Measurements from ENCODE around the gene CABP4.

Gene CABP4

DNA sequence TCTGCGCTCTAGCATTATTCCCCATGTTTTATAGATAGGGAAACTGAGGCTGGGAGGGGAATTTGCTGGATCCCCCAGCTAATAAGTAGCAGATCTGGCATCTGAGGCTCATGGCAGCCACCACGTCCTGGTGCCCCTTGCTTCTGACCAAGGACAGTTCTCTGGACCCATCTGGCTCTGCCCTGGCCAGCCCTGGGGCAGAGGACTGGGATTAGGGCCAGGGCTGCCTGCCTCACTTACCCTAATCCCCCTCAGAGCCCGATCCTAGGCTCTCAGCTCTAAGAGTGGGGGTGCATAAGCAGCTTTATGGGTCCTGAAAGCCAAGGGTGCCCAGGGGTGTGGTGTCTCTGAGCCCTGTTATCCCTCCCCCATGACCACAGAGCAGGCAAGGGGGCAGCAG lies at the start of gene CABP4:
Gene CABP4, plus strand, starts transcription at position 301 of the 400 bp plus-strand sequence. Its CDS starts 70 bp downstream, at position 371.
- no peak for DNase-seq

DNA sequence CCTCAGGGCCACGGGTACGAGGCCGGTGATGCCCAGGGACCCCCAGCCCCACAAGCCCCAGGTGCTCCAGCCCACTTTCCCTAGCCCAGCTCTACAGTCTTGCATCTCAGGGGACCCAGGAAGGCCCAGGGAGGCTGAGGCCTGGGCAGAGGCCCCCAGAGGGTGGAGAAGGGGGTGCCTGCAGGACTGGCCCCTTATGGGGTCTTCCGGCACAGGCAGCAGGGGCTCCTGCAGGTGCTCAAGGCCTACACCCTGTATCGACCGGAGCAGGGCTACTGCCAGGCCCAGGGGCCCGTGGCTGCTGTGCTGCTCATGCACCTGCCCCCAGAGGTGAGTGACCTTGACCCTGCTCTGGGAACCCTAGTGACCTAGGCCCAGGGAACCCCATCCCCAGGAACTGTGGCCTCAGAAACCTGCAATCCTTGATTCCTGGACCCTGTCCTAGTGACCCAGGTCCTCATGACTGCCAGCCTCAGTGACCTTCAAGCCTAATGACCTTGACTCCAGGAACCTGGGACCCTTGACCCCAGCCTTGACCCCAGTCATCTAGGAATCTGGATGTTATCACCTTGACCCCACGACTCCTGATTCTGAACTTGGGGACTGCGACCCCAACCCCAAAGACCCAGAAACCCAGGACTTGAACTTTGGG lies 49.3 kb upstream of the CABP4 start:
- no peak for DNase-seq

DNA sequence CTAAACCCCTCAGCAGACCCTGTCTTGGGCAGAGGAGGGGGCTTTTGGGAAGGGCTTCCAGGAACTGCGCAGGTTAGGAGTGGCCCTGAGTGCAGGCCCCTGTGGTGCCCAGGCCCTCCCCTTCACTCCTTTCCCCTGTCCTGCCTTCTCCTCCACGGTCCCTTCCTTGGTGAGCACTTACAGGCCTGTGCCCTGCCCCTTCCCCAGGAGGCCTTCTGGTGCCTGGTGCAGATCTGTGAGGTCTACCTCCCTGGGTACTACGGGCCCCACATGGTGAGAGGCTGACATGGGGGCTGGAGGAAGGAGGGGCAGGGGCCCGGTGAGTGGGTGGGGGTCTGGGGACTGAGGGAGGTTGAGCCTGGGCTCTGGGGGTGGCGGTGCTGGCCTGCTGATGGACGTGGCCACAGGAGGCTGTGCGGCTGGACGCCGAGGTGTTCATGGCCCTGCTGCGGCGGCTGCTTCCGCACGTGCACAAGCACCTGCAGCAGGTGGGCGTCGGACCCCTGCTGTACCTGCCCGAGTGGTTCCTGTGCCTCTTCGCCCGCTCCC lies 48.7 kb upstream of the CABP4 start:
- DNase-seq = no peak

DNA sequence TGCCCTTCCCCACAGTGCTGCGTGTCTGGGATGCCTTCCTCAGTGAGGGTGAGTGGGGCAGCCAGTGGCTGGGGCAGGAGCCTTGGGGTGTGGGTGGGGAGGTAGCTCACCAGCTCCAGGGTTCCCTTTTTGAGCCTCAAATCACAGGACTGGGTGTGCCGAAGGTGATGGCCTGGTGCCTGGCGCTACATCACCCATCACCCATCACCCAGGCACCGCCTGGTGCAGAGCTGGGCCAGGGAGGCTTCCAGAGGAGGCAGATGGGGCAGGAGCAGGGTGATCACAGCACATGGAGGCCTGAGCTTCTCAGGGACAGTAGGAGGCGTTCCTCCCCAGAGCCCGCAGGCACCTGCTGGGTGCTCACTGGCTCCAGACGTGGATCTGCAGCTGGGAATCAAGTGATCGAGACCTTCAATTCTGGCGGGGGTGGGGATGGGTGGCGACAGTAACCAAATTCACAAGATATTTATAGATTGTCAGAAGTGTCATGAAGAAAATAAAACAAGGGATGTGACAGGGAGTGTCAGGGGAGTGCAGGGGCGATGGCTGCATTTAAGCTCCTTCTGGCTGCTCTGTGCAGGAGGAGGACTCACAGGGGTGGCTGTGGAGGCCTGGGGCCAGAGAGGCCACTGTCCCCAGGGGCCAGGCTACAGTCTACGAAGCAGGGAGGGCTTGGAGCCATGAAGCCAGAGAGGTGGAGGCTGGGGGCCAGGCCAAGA lies 48.0 kb upstream of the CABP4 start:
- no peak for DNase-seq

DNA sequence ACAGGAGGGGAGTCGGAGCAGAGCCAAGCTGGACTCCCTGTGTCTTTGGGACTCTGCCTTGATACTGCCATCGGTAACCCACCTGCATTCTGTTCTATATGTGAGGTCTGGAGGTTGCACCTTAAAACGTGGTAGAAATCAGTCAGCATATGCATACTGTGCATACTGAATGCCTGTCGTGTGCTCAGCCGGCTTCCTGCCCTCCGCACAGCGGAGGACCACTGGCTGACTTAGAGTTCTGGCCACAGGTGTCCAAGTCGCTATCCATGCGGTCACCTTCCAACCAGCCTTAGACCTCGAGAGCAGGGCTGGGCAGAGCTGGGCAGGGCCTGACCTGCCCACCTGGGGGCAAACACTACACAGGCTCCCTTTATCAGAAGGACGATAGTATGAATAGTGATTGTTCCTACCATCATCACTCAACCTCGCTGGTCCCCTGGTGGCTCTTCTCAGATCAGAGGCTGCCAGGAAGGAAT lies 47.4 kb upstream of the CABP4 start:
- DNase-seq = no peak

DNA sequence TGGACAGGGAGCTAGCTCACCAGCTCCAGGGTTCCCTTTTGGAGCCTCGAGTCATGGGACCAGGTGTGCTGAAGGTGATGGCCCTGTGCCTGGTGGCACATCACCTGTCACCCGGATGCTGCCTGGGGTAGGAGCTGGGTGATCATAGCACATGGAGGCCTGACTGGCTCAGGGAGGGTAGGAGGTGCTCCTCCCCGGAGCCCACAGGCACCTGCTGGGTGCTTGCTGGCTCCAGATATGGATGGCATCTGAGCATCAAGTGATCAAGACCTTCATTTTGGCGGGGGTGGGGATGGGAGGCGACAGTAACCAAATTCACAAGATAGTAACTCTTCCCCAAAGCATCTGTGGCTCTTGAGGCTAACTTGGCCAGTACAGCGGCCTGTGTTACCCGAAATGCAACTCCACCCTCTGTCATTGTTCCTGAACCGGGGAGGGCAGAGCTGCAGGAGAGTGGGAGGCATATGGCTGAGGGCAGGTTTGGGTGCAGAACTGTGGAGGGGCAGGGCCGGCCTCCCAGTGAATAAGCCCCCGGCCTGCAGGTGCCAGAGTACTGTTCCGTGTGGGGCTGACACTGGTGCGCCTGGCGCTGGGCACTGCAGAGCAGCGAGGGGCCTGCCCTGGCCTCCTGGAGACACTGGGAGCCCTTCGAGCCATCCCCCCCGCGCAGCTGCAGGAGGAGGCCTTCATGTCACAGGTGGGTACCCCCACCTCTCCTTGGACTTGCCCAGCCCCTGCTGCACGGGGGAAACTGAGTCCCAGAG lies 46.5 kb upstream of the CABP4 start:
- DNase-seq = no peak

DNA sequence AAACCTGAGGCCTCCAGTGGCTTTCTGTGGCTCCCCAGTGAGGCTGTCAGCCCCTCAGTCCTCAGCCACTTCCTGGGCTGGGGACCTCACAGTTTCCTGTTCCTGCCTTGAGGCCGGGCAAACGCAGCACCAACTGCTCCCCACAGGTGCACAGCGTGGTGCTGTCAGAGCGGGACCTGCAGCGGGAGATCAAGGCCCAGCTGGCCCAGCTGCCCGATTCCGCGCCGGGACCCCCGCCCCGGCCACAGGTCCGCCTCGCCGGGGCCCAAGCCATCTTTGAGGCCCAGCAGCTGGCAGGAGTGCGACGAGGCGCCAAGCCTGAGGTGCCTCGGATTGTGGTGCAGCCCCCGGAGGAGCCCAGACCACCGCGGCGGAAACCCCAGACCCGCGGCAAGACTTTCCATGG lies 45.9 kb upstream of the CABP4 start:
- no peak for DNase-seq

DNA sequence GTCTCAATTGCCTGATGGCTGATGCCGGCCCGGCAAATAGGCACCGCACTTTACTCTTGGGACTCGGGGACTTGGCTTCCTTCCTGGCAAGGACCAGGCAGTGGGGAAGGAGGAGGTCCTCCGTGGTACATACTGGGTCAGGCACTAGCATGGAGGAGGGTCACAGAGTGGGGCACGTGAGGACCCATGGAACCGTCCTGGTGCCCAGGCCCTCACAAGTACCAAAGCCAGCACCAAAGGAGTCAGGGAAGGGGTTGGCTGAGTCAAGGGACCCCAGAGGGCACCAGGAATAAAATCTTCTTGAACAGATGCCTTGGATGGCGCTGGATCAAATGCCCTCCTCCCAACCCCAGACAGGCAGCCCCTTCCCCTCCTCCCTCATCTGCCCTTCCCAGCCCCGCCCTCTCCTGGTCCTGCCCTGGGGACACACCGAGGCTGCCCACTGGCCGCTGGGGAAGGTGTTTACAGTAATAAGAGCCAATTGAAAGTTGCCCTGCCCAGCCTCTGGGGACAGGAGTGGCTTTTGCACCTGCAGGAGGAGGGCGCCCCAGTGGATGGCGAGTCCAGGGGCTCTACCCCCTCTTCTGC lies 45.3 kb upstream of the CABP4 start:
- no peak for DNase-seq

DNA sequence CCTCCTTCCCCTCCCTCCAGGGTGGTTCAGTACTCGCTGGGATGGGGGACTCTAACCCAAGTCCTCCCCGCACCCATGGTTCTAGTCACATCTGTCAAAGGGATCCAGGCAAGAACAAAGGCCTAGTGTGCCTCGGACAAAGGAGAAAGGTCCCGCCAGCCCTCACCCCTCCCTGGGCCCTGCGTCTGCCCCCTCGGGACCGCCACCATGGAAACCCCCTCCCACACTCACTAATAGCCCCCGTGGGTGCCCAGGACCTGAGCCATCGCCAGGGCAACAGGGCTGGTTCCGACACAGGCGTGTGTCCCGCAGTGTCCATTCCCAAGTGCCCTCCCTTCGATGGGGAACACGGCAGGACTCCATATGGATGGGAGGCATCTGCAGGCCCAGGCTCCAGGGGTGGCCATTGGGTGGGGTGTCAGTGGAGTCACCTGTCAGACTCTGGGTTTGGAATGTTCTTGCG lies 44.8 kb upstream of the CABP4 start:
- no peak for DNase-seq

DNA sequence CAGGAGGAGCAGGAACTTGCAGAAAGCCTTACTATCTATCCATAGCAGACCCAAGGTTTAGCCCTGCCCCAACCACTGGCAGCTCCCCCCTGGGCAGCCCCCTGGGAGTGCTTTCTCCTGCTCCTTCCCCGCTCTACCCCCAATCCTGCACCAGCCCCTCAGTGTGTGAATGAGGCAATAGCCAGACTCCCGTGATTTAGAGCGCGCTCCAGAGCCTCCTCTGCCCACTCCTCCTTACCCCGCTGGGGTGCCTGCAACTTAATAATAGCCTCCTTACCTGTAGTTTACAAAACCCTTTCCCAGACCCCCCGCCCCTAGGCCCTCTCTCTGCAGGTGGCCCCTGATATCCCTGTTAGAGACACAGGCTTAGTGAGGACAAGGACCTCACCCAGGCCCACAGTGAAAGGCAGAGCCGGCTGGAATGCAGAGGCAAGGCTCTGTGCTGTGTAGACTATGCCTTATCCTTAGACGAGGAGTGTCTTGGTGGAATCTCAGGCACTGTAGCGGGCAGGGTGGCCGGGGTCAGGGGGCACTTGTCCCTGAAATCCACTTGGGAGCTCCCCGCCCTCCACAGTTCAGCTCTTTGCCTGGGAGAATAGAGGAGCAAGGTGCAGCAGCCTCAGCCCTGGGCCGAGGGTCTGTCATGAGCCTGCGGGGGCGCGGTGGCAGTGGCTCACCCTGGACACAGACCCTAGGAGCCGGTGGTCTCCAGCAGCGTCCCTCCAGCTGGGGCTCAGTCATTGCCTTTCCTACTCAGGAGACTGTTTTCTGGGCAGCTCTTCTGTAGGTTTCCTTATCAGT lies 44.0 kb upstream of the CABP4 start:
- DNase-seq = no peak

DNA sequence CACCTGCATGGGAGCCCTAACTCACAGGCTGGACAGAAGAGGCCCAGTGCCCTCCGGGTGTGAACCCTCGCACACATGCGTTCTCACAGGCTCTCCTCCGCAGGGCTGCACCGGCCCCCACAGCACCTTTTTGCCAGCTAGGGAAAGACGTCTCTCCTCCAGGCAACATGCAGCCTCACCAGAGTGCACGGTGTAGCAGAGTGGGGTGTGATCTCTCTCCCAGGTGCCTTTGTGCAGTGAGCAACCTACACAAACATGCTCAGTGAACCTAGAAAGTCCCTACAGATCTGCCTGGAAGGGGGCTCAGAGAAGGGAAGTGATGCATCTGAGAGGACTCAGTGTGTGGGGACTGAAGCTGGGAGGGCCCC lies 43.4 kb upstream of the CABP4 start:
- DNase-seq = no peak

DNA sequence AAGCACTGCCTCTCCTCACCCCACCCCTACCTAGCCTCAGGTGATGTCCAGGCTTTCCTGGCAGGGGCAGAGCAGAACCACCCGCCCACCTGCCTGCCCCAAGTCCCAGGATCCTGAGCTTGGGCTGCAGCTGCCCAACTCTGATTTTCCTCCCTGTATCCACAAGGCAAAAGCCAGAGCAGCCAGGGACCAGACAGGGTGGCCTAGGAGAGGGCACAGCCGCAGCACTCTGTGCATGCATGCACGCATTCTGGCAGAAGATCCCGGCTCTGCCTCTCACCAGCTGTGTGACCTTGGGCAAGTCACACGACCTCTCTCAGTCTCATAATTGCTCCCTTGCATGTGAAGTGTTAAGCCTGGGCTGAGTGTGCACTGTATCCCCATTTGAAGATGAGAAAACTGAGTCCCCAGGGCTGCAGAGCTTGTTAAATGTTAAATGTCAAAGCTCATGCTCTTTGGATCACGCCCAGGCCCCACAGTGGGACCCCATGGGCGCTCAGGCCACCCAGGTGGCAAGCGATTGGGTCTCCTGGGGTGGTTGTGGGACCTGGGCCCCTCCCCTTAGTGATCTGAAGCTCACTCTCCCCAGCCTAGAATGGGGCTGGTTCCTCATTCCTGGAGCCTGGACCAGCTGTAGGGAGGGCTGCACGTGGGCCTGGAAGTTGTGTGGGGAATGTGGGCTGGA lies 42.5 kb upstream of the CABP4 start:
- no peak for DNase-seq

DNA sequence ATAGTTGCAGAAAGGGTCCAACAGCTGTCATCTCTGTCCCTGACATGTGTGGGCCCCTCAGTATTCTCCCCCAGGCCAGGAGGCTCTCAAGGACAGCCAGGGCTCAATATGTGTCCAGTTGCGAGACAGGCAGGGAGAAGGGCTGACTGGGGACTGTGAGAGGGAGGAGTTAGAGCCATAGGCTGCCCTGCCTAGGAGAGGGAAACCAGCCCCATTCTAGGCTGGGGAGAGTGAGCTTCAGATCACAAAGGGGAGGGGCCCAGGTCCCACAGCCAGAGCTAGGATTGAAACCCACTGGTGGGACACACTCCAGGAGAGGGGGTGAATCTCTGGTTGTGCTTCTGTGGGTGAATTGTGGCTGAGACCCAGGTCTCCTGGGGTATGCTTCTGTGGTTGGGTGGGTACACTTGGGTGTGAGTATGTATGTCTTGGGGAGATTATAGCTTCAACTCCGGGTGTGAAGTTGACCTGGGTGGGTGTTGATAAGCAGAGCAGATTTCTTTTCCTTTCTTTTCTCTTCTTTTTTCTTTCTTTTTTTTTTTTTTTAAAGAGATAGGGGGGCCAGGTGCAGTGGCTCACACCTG lies 41.8 kb upstream of the CABP4 start:
- no peak for DNase-seq

DNA sequence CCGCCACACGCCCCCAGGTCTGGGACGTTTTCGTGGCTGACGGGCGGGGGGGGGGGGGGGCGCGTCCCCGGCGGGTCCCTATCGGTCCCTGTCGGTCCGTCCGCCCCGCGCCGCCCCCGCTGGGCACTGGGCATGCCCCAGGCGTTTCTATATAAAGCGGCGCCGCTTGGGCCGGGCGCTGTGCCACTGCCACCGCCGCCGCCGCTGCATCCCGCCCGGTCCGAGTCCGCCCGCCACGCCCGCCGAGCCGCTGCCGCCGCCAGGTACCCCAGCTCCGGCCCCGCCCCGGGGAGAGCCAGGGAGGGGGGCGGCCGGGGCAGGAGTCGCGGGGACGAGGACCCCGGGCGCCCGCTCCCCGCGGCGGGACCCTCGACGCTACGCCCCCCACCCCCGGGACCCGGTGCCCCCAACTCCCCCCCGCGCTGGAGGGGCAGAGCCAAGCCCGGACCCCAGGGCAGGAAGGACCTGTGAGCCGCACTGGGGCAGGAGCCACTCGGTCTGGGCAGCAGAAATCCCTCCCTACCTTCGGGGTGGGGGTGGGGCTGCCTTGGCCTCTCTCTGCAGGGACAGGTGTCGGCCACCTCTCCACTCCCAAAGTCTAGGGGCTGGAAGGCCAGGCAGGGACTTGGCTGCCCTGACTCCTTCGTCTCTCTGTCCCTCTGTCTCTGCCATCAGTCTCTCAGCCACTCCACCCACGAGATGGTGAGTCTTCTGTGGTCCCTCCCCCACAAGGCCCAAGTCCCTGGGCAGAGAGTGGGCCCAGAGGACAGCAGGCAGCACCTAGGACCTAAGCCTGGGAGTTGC lies 39.5 kb upstream of the CABP4 start, which contains the start of gene CARNS1:
Gene CARNS1, plus strand, starts transcription at position 178 of the 804 bp plus-strand sequence. Its CDS starts 522 bp downstream, at position 700.
- no peak for DNase-seq

DNA sequence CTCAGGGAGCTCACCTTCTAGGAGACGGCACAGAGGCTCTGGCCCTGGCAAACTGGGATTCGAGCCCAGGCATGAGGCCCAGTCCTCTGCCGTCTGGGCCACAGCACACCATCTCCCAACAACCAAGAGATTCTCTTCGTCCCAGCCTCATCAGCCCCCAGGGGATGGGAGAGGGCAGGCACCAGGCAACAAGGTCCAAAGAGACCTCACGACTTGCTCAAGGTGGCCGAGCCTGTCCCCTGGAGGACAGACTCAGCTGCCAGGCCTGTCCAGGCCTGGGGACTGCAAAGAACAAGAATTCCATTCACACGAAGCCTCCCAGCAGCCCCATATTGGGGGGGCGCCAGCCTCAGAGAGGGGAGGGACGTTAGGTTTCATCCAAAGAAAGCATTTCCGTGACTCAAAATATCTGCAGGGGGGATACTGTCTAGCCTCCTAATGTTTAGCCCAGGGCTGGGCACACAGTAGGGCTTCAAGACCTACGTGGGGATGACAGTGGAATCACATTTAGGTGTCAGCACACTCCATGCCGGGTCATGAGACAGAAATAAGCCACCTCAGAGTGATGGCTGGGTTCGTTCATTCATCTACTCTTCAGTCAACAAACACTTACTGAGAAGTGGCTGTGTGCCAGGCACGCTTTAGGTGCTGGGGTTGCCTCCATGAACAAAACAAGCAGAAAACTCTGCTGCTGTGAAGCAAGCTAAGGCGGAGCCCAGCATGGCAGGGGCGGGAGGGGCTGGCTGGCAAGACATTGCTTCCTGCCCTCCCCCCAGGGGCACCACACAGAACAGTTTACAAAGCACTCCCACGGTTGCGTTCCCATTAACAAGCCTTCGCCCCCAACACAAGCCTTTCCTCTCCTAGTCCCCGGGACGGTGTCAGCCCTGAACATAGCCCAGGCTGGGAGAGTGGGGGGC lies 38.5 kb upstream of the CABP4 start:
- no peak for DNase-seq

DNA sequence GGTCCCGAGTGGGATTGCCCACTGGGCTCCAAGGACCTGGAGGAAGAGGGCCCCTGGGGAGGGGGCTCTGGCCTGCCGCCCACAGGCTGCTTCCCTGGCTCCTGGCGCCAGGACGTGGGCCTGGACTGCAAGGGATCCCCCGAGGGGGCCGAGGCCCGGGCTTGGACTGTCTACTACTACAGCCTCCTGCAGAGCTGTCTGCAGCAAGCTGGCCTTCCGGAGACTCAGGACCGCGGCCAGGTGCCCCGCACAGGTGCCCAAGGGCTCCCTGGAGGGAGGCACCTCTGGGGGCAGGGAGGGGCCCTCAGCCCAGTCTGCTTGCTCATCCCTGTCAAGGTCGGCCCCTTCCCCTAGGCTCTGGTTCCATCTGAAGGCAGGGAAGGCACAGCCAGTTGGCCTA lies 37.7 kb upstream of the CABP4 start:
- no peak for DNase-seq

DNA sequence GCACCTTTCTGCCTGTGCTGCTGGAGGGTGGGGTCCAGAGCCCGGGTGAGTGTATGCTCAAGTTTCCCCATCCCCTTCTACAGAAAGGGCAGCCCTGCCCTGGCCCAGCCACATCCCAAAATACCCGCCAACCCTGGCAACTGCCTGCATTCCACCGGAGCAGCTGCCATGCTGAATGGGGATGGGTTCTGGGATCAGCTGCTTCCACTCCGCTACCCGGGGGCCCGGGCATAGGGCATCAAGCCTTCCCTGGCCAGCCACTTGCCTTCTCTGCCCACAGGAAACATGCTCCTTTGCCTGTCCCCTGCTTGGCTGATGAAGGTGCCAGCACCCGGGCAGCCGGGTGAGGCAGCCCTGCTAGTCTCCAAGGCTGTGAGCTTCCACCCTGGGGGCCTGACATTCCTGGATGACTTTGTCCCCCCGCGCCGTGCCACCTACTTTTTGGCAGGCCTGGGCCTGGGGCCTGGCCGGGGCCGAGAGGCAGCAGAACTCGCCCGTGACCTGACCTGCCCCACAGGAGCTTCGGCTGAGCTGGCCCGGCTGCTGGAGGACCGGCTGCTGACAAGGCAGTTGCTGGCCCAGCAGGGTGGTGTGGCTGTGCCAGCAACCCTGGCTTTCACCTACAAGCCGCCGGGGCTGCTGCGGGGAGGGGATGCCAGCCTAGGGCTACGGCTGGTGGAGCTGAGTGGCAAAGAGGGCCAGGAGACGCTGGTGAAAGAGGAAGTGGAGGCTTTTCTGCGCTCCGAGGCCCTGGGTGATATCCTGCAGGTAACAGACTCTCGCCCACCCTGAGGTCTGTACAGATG lies 36.5 kb upstream of the CABP4 start:
- no peak for DNase-seq
